HCT116 (cell line): Measurements from ENCODE around the gene SLC13A3. TPM values are rescaled to one million over a fixed set of nuclear protein-coding genes. Genes with fewer than 3 reads are reported as not detected.

Experiments used
- ATAC-seq: fragments of 200-7000 bp; cut with Tn5 transposase; 2 replicates; pipeline ENCODE4 v1.9.1; 2020; ENCODE audit warnings: mild to moderate bottlenecking, moderate library complexity
- BruUV-seq: library from RNA; stranded (reverse); fragments of 400-500 nt; replicated peaks from 2 replicates; lab custom pipeline; 2021; lab: Mats Ljungman, UMichigan
- CTCF ChIA-PET: fragments of 300-600 bp; sonication (Branson Sonifier 250); formaldehyde crosslinking; loops from one replicate; lab custom pipeline; 2021; ENCODE audit warnings: antibody characterized with exemption; lab: Charles Lee
- POLR2A ChIA-PET: fragments of 300-600, 350-600 bp; sonication (Branson Sonifier 250); formaldehyde crosslinking; loops from one replicate; lab custom pipeline; 2021; ENCODE audit warnings: antibody characterized with exemption; lab: Charles Lee
- RAD21 ChIA-PET, 2 experiments: fragments of 300-600 bp; sonication (Branson Sonifier 250); formaldehyde crosslinking; loops; one replicate each; lab custom pipeline; 2023; ENCODE audit warnings: low total read pairs in 2 of 2; ENCODE audit not compliant: uncharacterized antibody in 2 of 2, unreplicated experiment in 2 of 2, low non-redundant PET in 1 of 2; lab: Charles Lee
- DNase-seq: peaks from one replicate; pipeline ENCODE4 v3.0.0-alpha.2; 2010; ENCODE audit warnings: low read depth, low spot score
- H2AFZ ChIP-seq: fragments of 200-600 bp; shearing (Covaris generic), sonication (generic); 2 replicates; pipeline ENCODE4 v1.6.1; 2017; ENCODE audit warnings: low read depth, mixed run types, mixed read lengths, antibody characterized with exemption, low read length; ENCODE audit not compliant: poor library complexity, severe bottlenecking
- H3K27ac ChIP-seq: 2 replicates; pipeline ENCODE4 v1.5.1; 2012; ENCODE audit warnings: low read depth, low read length
- H3K27me3 ChIP-seq: fragments of 200-600 bp; sonication (generic); 2 replicates; pipeline ENCODE4 v1.6.1; 2016; ENCODE audit warnings: mixed run types, low read length, mixed read lengths; ENCODE audit not compliant: insufficient read depth
- H3K36me3 ChIP-seq, 2 experiments: fragments of 200-500 bp in 1 of 2; fragments of 200-600 bp in 1 of 2; sonication (Bioruptor generic) in 1 of 2; sonication (generic) in 1 of 2; 2 replicates each; pipeline versions ENCODE4 v1.5.1 to v1.6.1; 2014 to 2016; ENCODE audit warnings: low read length in 2 of 2, inconsistent platforms in 1 of 2, mixed read lengths in 1 of 2, mixed run types in 1 of 2; ENCODE audit not compliant: insufficient read depth in 2 of 2, control insufficient read depth in 1 of 2
- H3K4me1 ChIP-seq, 2 experiments: fragments of 200-600 bp in 1 of 2; sonication (generic) in 1 of 2; 2 replicates each; pipeline versions ENCODE4 v1.5.1 to v1.6.1; 2012 to 2017; ENCODE audit warnings: low read length in 2 of 2, inconsistent platforms in 1 of 2, mild to moderate bottlenecking in 1 of 2, mixed read lengths in 1 of 2, mixed run types in 1 of 2, moderate library complexity in 1 of 2; ENCODE audit not compliant: insufficient read depth in 2 of 2, control insufficient read depth in 1 of 2
- H3K4me2 ChIP-seq: fragments of 200-600 bp; sonication (generic); 2 replicates; pipeline ENCODE4 v1.6.1; 2017; ENCODE audit warnings: mixed run types, low read length, mixed read lengths
- H3K4me3 ChIP-seq, 2 experiments: fragments of 200-600 bp in 1 of 2; sonication (generic) in 1 of 2; replicated peaks in 1 of 2; 2 replicates each; pipeline ENCODE4 v1.5.1; 2011 to 2016; ENCODE audit warnings: low read length in 2 of 2, control low read depth in 1 of 2, low read depth in 1 of 2, mild to moderate bottlenecking in 1 of 2, mixed read lengths in 1 of 2, mixed run types in 1 of 2
- H3K79me2 ChIP-seq: fragments of 200-600 bp; sonication (generic); 2 replicates; pipeline ENCODE4 v1.6.1; 2017; ENCODE audit warnings: mild to moderate bottlenecking, mixed run types, low read length, moderate library complexity, mixed read lengths; ENCODE audit not compliant: insufficient read depth
- H3K9ac ChIP-seq: fragments of 200-600 bp; sonication (generic); 2 replicates; pipeline ENCODE4 v1.6.1; 2016; ENCODE audit warnings: low read length, mixed read lengths
- H3K9me2 ChIP-seq: fragments of 200-600 bp; sonication (generic), shearing (Covaris generic); 2 replicates; pipeline ENCODE4 v1.6.1; 2017; ENCODE audit warnings: mixed run types, mild to moderate bottlenecking, moderate library complexity; ENCODE audit not compliant: insufficient read depth
- H3K9me3 ChIP-seq, 2 experiments: fragments of 200-500 bp in 1 of 2; fragments of 200-600 bp in 1 of 2; sonication (Bioruptor generic) in 1 of 2; sonication (generic) in 1 of 2; 2 replicates each; pipeline ENCODE4 v1.6.1; 2014 to 2017; ENCODE audit warnings: low read length in 2 of 2, mixed read lengths in 2 of 2, inconsistent platforms in 1 of 2, low read depth in 1 of 2, mild to moderate bottlenecking in 1 of 2, mixed run types in 1 of 2, moderate library complexity in 1 of 2; ENCODE audit not compliant: control insufficient read depth in 1 of 2, insufficient read depth in 1 of 2
- H4K20me1 ChIP-seq: fragments of 200-600 bp; sonication (generic), shearing (Covaris generic); 2 replicates; pipeline ENCODE4 v1.6.1; 2017; ENCODE audit warnings: mixed run types, mild to moderate bottlenecking, moderate library complexity; ENCODE audit not compliant: insufficient read depth
- CEBPB ChIP-seq: IDR thresholded peaks from 2 replicates; pipeline ENCODE4 v1.6.1; 2012; ENCODE audit warnings: low read depth
- EGR1 ChIP-seq: IDR thresholded peaks from 2 replicates; pipeline ENCODE4 v1.6.1; 2012; ENCODE audit warnings: low read depth
- ELF1 ChIP-seq: IDR thresholded peaks from 2 replicates; pipeline ENCODE4 v1.6.1; 2012; ENCODE audit warnings: low read depth, borderline replicate concordance
- EZH2 ChIP-seq: fragments of 200-600 bp; sonication (generic); IDR thresholded peaks from 2 replicates; pipeline ENCODE4 v1.6.1; 2017; ENCODE audit warnings: antibody characterized with exemption, mixed run types
- FOSL1 ChIP-seq: IDR thresholded peaks from 2 replicates; pipeline ENCODE4 v1.6.1; 2012; ENCODE audit warnings: low read depth
- POLR2A ChIP-seq: IDR thresholded peaks from 2 replicates; pipeline ENCODE4 v1.7.0; 2011; ENCODE audit warnings: borderline replicate concordance; ENCODE audit not compliant: insufficient read depth, insufficient read length; ENCODE audit errors: extremely low read depth
- POLR2AphosphoS5 ChIP-seq: IDR thresholded peaks from 2 replicates; pipeline ENCODE4 v1.6.1; 2011; ENCODE audit warnings: mild to moderate bottlenecking, low read depth, low read length, moderate library complexity
- SIN3A ChIP-seq: IDR thresholded peaks from 2 replicates; pipeline ENCODE4 v1.6.1; 2012; ENCODE audit warnings: low read depth
- SP1 ChIP-seq: IDR thresholded peaks from 2 replicates; pipeline ENCODE4 v1.6.1; 2012; ENCODE audit warnings: low read depth
- SRF ChIP-seq: IDR thresholded peaks from 2 replicates; pipeline ENCODE4 v1.6.1; 2012; ENCODE audit warnings: low read depth
- TCF7L2 ChIP-seq: IDR thresholded peaks from 2 replicates; pipeline ENCODE4 v1.7.0; 2011; ENCODE audit warnings: borderline replicate concordance, inconsistent platforms; ENCODE audit not compliant: insufficient read depth, insufficient read length; ENCODE audit errors: extremely low read depth
- YY1 ChIP-seq: IDR thresholded peaks from 2 replicates; pipeline ENCODE4 v1.6.1; 2011; ENCODE audit warnings: low read length, low read depth, moderate library complexity, mild to moderate bottlenecking; ENCODE audit not compliant: insufficient replicate concordance; ENCODE audit errors: extremely low read depth
- ZBTB33 ChIP-seq: IDR thresholded peaks from 2 replicates; pipeline ENCODE4 v1.6.1; 2011; ENCODE audit warnings: mild to moderate bottlenecking, low read length, moderate library complexity; ENCODE audit not compliant: insufficient replicate concordance; ENCODE audit errors: extremely low read depth
- ZFX ChIP-seq: fragments of 450-650 bp; IDR thresholded peaks from 2 replicates; pipeline ENCODE4 v1.6.1; 2017
- ZNF274 ChIP-seq: fragments of 200-500 bp; sonication (Bioruptor generic); IDR thresholded peaks from 2 replicates; pipeline ENCODE4 v1.6.1; 2014; ENCODE audit warnings: mild to moderate bottlenecking, low read depth, low read length, inconsistent platforms
- intact Hi-C: fragments of 100-400 bp; cut with micrococcal nuclease; formaldehyde crosslinking; loops from 2 replicates; pipeline ENCODE4 v1.10.0; 2022
- total RNA-seq: library from RNA; stranded (reverse); gene quantifications from one replicate; pipeline ENCODE4 v1.2.1, GENCODE V29; 2021; ENCODE audit not compliant: unreplicated experiment

The SLC13A3 gene
- total RNA-seq, 1 experiment from 2014 or later, result not detected

DNA sequence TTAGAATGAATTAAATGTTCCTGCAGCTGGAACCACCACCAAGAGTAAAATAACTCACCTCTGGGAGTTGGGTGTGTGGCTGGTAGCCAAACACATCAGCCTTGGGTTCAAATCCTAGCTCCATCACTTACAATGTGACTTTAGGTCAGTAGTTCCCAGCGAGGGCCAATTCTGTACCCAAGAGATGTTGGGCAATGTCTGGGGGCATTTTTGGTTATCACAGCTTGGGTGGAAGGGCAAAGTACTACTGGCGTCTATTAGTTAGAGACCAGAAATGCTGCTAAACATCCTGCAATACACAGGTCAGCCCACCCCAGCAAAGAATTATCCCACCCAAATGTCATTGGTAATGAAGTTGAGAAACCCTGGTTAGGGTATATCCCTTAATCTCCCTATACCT, 48.8 kb downstream of the SLC13A3 start:
- CTCF ChIA-PET, result no interaction called here

More for the DNA sequence above, 48.8 kb downstream of the SLC13A3 start:
- no TSS peak for BruUV-seq
- Histone ChIP-seq H3K9me3 (no peaks in the 10 kb centered on the region), H3K9ac (no peak overlapping the region), H3K79me2 (no peaks in the 10 kb centered on the region), H3K36me3 (no peaks in the 10 kb centered on the region)
- intact Hi-C loops, result no loop called here
- no peak for ATAC-seq
- TF ChIP-seq EGR1 (no peak), CEBPB (no peak), EZH2 (no peak), POLR2A (no peak), TCF7L2 (no peak), ZNF274 (no peak), ZFX (no peak), FOSL1 (no peak), POLR2AphosphoS5 (no peak), ELF1 (no peak), SIN3A (no peak), SP1 (no peak), YY1 (no peak), ZBTB33 (no peak), SRF (no peak)
- TF ChIP-seq, all 23 proteins: peak for 0
- no peaks in the 10 kb centered on the region for H3K9me2 ChIP-seq
- H4K20me1 ChIP-seq, result no peaks in the 10 kb centered on the region
- no peak for DNase-seq
- no peak overlapping the region for H2AFZ ChIP-seq
- no peaks in the 10 kb centered on the region for H3K27me3 ChIP-seq
- H3K4me1 ChIP-seq, result no peaks in the 10 kb centered on the region
- ChIA-PET POLR2A (no interaction called here), RAD21 (no interaction called here)
- no peak overlapping the region for H3K27ac ChIP-seq
- H3K4me3 ChIP-seq, result no peak overlapping the region
- H3K4me2 ChIP-seq, result no peak overlapping the region
